ENCODE results near the gene LIPT2.

DNA sequence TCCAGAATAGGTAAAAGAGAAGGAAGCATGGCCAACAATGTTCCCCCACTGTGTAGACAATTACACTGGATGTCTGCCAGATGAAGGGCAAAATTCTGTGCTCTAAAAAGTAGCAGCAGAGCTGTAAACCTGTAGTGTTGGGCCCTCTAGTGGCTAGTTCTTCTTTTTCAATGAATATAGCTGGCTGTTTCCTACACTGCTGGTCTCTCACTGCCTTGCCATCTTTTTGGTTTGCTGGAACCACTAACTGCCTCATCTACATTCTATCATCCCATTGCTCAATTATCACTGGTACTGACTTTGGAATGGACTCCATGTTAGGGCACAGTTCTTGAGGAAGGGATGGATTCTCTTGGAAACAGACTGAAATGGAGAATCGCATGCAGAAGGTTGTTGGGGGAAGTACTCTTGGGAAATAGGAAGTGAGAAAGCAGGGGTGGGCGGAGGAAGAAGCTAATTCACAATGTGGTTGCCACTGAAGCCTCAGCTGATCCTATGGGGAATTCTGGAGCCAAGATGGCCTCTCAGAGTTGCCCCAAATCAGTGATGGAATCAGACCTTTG is 44.1 kb downstream of the LIPT2 start:
- no peak for TF ChIP-seq EZH2 (IDR thresholded peaks at IDR 0.05; ENCODE audit: borderline replicate concordance, insufficient read depth, low read depth, low read length, poor library complexity, severe bottlenecking)
- TF ChIP-seq, protein P1, sequence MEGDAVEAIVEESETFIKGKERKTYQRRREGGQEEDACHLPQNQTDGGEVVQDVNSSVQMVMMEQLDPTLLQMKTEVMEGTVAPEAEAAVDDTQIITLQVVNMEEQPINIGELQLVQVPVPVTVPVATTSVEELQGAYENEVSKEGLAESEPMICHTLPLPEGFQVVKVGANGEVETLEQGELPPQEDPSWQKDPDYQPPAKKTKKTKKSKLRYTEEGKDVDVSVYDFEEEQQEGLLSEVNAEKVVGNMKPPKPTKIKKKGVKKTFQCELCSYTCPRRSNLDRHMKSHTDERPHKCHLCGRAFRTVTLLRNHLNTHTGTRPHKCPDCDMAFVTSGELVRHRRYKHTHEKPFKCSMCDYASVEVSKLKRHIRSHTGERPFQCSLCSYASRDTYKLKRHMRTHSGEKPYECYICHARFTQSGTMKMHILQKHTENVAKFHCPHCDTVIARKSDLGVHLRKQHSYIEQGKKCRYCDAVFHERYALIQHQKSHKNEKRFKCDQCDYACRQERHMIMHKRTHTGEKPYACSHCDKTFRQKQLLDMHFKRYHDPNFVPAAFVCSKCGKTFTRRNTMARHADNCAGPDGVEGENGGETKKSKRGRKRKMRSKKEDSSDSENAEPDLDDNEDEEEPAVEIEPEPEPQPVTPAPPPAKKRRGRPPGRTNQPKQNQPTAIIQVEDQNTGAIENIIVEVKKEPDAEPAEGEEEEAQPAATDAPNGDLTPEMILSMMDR (IDR thresholded peaks at IDR 0.05), result peak; percentile 82
